ENCODE results near the gene ATAD5.
A peak's percentile ranks its signal among the peaks of the same experiment; 100 is the strongest.
"Not testable (repeated sequence)": the region's sequence is repeated elsewhere in the genome, so short reads cannot be mapped to it uniquely, and the experiment has no call there.

ATAD5 gene

DNA sequence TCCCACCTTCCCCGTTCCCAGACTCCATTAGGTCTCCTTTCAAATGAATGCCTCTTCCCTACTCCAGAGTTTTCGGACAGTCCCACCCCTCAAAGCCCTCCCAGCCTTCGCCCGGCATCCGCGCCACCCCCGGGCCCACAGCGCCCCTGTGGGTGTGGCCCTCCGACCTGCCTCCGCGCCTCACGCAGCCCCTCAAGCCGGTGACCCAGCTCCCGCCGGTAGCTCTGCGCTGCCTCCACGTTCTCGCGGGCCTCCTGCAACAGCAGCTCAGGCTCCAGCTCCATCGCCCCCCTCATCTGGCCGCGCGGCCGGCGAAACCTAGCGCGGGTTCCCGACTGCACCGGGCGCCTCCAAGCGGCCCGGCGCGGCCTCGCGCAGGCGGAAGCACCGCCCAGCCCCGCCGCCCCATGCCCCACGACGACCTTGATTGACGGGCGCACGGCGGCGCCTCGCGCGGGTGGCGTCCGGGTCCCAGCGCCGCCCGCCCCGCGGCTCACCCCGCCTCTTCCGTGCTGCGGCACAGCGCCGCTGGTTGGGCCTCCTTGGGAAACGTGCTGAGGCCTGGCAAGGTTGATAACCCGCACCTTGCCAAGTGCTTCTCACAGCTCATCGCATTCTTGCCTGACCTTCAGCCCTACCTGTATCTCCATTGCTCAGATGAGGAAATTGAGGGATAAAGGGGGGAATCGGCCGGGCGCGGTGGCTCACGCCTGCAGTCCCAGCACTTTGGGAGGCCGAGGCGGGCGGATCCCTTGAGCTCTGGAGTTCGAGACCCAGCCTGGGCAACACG, 7.2 kb upstream of the ATAD5 start, which contains the start of gene CRLF3:
Gene CRLF3 (minus strand): TSS at position 337 of the 790 bp plus-strand sequence. CDS start 41 bp downstream, at position 296.
- peak; percentile 93 for DNase-seq

DNA sequence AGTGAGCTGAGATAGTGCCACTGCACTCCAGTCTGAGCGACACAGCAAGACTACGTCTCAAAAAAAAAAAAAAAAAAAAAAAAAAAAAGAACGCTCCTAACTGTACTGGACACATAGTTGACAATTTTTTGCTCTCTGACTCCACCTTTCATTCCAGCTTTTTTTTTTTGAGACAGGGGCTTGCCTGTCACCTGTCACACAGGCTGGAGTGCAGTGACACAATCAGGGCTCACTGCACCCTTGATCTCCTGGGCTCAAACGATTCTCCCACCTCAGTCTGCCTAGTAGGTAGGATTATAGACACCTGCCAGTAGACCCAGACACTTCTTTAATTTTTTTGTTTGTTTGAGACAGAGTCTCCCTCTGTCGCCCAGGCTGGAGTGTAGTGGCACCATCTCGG, 4.7 kb upstream of the ATAD5 start:
- DNase-seq = no peak

DNA sequence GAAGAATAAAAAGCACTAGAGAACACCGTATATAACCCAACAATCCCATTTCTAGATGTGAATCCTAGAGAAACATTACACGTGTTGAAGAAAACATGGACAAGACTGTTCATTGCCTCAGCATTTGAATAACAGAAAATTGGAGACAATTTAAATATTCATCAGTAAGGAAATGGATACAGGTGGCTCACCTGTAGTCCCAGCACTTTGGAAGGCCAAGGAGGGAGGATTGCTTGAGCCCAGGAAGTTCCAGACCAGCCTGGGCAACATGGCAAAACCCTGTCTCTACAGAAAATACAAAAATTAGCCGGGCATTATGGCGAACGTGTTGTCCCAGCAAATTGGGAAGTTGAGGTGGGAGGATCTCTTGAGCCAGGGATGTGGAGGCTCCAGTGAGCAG, 2.7 kb upstream of the ATAD5 start:
- DNase-seq = no peak

DNA sequence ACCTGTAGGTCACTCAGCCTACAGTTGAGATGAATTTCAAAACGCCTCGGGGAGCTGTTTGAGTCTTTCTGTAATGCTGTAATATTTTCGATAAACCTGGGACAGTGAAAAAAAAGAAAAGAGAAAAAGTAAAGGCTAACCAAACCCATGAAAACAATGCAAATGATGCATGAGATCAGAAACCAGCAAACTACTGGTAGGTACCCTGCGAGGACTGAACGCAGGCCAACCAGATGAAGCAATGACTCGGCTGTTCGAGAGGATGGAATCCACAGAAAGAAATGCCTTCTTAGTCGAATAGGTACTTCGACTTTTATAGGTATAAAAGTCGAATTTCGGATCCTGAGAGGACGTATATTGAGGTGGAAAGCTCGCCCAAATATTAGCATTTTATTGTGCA, 509 bp upstream of the ATAD5 start:
- no peak for DNase-seq

DNA sequence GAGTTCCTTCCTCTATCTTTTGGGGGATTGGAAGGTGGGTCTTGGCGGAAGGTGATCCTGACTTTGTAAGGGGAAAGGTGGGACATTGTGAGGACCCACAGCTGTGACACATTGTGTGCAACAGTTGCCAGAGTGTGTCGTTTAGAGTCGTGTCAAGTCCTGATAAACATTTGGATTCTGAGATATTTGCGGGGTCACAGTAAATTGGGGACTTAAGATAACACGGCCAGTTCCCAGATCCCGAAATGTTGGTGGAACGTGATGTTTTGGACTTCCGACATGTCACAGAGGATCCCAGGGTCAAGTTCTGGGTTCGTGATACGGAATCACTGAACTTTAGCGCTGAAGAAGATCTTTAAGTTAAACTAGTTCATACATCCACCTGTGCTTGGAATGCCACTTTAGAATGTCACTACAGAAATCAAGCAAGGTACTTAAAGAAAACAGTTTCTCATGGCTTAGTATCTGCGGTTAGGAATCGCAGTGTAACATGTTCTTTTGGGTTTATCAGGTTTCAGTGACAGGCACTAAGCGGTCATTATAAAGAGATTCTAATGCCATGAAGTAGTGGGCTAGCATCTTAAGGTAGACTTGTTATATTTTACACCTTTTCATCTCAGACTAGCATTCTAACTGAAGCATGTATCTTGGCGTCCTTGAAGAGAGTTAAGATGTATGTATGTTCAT, 815 bp downstream of the ATAD5 start:
- DNase-seq = no peak

DNA sequence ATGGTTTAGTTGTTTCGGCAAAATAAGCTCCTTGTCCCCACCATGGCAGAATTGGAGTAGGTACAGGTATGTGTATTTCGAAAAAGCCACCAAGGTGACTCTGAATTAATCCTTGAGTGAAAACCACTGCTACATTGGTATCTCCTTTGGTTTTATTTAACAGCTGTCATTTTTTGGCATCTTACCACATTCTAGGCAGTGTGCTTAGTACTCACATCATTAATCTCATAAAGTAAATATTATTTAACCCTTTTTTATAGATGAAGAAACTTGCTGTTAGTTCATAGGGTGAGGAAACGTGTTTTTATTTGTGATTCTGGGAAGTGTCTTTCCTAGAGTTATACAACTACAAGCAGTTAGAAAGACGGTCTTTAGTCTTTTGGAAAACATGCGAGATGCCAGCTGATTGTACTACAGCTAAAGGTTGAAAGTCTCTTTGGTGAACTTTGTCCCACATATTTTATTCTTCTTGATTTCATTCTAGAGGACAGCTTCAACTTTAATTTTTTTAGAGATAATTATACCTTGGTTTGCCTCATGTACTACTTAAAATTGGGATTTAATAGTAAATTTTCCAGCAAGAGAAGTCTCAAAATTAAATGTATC, 6.5 kb downstream of the ATAD5 start:
- no peak for DNase-seq

DNA sequence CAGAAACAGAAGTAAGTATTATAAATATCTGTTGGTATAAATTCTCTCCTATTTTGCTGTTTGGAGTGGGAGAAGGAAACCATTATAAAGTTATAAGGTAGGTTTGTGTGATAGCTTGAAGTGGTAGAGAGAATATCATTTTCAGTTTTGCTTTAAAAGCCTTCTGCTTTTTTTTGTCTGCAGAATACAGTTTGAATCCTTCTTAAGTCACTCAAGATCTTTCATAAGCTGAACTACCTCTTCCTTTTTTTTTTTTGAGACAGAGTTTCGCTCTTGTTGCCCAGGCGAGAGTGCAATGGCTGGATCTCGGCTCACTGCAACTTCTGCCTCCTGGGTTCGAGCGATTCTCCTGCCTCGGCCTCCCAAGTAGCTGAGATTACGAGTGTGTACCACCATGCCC, 9.0 kb downstream of the ATAD5 start:
- no peak for DNase-seq

DNA sequence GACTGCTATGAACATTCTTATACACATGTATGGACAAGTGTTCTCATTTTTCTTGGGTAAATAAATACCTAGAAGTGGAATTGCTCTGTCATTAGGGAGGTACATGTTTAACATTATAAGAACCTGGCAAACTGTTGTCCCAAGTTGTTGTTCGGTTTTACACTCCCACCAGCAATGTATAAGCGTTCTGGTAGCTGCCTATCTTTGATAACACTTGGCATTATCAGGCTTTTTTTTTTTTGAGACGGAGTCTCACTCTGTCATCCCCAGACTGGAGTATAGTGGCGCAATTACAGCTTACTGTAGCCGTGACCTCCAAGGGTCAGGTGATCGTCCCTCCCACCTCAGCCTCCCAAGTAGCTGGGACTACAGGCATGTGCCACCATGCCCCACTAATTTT, 16.3 kb downstream of the ATAD5 start:
- DNase-seq = no peak

DNA sequence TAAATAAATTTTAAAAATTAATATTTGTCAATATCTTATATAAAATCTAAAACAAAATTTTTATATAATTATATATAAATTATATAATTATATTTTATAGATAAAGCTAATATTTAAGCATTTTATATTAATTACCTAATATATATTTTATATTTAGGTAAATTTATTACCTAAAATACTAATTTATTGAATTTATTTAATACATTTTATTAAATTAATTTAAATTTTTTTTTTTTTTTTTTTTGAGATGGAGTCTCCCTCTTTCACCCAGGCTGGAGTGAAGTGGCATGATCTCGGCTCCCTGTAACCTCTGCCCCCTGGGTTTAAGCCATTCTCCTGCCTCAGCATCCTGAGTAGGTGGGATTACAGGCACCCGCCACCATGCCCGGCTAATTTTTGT, 22.4 kb downstream of the ATAD5 start:
- no peak for DNase-seq

DNA sequence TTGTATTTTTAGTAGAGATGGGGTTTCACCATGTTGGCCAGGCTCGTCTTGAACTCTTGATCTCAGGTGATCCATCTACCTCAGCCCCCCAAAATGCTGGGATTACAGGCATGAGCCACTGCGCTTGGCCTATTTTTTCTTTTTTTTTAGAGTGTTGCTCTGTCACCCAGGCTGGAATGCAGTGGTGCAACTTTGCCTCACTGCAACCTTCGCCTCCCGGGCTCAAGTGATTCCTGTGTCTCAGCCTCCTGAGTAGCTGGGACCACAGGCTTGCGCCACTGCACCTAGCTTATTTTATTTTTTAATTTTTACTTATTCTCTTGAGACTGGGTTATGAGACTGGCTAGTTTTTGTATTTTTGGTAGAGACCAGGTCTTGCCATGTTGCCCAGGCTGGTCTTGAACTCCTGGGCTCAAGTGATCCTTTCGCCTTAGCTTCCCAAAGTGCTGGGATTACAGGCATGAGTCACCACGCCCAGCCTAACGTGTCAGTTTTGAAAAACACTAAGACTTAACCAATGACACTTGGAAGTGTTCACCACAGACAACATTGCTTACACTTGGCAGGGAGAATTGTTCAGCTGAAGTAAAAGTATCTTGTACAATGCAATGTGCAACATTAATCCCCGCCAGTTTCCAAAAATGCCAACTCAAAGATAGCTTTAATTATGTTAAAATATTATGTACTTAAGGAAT, 26.9 kb downstream of the ATAD5 start:
- no peak for DNase-seq

DNA sequence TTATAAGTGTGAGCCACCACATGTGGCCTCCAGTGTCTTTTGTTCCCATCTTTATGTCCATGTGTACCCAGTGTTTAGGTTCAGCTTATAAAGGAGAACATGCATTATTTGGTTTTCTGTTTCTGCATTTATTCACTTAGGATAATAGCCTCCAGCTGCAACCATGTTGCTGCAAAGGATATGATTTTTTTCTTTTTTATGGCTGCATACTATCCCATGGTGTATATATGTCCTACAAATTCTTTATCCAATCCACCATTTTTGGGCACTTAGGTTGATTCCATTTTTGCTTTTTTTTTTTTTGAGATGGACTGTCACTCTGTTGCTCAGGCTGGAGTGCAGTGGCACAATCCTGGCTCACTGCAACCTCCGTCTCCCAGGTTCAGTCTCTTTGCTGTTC, 32.9 kb downstream of the ATAD5 start:
- no peak for DNase-seq

DNA sequence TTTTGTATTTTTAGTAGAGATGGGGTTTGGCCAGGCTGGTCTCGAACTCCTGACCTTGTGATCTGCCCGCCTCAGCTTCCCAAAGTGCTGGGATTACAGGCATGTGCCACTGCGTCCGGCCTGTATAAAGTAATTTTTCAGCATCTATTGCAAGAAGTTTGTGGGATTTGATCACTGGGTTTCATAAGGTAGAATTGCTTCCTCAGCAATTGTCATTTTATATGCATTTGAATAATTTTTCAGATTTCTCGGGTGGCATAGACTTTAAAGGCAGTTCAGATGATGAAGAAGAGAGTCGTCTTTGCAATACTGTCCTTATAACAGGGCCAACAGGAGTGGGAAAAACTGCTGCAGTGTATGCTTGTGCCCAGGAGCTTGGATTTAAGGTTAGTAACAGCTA, 37.2 kb downstream of the ATAD5 start:
- no peak for DNase-seq

DNA sequence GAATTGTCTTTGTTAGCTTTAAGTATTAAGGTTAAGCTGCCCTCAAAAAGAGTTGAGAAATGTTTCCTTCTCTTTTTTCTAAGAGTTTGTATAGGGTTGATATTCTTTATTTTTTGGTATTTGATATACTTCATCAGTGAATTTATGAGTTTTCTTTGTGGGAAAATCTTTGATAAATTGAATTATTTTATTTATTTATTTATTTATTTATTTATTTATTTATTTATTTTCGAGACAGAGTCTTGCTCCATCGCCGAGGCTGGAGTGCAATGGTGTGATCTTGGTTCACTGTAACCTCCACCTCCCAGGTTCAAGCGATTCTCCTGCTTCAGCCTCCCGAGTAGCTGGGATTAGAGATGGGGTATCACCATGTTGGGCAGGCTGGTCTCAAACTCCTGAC, 54.4 kb downstream of the ATAD5 start:
- no peak for DNase-seq

DNA sequence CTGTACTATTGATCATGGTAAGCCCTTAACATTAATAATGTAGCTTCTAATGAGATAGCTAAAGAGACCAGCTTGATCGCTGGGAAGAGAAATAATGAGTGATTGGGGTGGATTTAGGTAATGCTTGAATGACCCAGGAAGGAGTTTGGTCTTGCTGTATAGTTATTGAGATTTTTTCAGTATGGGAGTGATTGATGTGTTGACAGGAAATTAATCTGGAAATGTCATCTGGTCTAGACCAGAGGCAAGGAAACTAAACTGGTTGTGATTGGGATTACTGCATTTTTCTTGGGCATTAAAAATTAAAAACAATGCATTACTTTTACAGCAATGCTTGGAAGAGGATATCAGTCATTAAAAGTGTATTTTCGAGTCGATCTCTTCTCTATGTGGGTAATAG, 62.5 kb downstream of the ATAD5 start:
- no peak for DNase-seq

DNA sequence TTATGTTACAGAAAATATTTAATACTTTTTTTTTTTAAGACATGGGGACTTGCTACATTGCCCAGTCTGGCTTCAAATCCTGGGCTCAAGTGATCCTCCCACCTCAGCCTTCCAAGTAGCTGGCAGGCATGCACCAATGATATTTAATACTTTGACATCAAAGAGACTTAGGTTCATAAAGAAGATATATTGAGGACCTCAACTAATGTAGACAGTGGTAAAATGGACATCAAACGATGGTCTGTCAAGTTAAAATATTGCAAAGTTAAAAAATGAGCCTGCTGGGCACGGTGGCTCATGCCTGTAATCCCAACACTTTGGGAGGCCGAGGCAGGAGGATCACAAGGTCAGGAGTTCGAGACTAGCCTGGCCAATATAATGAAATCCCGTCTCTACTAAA, 65.5 kb downstream of the ATAD5 start:
- no peak for DNase-seq

DNA sequence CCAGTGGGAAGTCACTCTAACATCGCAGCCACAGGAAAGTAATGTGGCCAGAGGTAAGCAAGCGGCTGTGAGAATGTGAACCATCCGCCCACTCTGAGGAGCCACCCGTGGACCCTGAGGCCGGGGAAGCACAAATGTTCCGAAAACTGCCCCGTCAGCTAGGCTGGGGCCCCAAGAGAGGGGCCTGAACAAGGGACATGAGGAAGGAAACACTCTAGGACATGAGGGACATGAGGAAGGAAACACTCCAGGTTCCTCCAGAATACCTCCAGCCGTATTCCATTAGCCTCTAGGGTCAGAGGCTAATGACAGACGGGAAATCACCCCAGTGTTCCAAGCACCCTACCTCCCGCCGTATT, 74.0 kb downstream of the ATAD5 start:
- no peak for DNase-seq

DNA sequence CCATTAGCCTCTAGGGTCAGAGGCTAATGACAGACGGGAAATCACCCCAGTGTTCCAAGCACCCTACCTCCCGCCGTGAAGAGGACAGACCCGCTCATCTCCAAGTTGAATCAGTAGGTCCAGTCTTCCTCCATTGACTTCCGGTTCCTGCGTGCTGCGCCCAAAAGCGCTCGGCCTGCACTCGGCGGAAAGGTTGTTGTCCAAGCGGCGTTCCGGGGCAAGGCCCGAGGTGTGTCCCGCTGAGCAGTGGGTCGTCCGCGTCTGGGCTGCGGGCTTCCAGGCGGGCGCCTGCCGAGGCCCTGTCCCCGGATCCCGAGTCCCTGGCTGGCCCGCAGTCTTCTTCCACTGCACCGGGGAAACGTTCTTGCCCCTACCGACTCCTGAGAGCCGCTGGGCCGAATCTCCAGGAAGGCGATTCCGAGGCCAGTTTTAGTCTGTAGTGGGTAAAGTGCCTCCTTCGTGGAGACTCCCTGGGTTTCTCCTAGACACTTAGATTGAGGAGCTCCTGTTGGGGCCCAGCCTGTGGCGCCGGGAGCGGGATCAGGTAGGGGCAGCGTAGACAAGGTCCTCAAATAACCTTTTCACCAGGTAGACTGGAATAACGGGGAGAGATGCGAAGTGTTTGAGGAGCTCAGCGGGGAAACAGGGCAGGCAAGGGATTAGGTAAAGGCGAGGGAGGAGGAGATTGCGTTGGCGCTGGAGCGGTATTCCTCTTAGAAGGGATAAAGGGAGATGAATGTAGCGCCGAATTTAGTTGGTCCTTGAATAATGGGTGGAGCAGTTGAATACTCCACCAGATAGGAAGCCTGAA, 74.5 kb downstream of the ATAD5 start, which contains the start of gene TEFM:
Gene TEFM (minus strand): TSS at position 138 of the 811 bp plus-strand sequence. CDS start 40 bp downstream, at position 98.
- DNase-seq = peak; percentile 80

DNA sequence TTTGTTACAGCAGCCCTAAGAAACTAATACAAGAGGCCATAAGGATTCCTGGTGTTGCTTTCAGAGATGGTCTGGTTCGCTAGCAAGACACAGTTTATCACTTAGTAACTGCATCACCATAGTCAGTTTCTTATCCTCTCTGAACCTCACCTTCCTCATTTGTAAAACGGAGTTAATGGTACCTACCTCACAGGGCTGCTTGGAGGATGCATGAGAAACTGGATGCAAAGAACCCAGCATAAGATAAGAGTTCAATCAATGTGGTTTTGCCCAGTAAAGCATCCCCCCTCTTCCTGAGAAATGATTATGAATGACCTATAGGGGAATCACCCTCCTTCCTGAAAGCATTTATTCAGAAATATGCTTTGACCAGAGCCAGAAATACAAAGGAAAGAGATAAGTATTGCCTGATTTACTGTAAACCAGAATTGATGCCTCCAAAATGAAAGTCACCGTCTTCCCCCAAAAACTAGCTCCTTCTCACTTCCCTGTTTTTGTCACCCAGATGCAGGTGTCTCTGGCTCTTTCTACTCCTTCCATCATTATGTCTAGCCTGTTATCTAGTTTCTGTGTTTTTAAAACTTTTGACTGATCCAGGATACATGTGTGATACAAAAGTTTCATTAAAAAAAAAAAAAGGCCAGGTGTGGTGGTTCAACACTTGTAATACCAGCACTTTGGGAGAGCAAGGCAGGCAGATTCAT, 77.1 kb downstream of the ATAD5 start:
- no peak for DNase-seq

DNA sequence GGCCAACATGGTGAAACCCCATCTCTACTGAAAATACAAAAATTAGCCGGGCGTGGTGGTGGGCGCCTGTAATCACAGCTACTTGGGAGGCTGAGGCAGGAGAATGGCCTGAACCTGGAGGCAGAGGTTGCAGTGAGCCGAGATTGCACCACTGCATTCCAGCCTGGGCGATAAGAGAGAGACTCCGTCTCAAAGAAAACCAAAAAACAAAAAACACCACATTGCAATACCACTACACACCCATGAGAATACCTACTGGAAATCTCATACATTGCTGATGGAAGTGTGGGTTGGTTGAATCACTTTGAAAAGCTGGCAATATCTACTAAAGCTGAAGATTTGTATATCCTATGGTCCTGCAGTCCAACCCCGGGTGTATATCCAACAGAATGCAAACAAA, 78.4 kb downstream of the ATAD5 start:
- not testable (repeated sequence) for DNase-seq

DNA sequence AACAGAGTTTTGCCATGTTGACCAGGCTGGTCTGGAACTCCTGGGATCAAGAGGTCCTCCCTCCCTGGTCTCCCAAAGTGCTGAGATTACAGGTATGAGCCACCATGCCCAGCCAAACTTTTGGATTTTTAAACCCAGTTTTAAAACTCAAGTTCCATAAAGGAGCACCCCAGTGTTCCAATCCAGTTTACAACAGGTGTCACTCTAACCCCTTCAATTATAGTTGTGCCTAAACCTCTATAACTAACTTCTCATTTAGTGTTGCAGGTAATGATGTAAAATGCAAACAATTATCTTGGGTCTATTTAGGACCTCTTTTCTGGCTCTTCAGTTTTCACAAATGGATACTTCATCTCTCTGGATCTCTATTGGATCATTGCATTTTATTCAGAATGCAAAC, 82.2 kb downstream of the ATAD5 start:
- no peak for DNase-seq

DNA sequence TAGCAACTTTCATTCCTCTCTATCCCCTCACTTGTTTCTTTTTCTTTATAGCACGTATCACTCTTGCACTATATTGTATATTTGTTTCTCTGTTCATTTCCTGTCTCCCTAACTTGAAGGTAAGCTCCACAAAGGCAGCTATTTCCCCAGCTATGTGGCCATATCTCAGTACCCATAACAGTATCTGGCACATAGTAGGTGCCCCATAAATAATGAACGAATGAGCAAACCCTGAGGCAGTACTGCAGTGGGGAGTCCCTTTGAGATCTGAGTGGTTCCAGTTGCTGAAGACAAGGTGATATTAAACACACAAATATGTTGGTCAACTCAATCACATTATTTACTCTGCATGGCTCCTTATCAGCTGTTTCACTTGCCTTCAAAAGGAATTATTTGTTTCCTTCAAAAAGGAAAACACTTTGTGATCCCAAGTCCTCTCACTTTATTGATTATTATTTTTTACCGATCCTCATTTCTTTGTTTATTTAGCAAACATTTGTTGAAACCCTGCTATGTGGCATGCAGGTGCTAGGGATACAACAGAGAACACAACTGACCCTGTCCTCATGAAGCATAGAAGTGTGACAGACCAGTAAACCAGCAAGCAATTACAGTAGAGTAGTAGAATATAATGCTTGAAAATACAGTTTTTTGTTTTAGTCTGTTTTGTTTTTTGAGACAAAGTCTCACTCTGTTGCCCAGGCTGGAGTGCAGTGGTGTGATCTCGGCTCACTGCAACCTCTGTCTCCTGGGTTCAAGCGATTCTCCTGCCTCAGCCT, 84.3 kb downstream of the ATAD5 start:
- no peak for DNase-seq
